ENCODE data around the gene LDB2. TPM values are rescaled to one million over a fixed set of nuclear protein-coding genes. Genes with fewer than 3 reads are reported as not detected.

The LDB2 gene
- total and polyA plus RNA-seq, 2 of the 8 experiments (the other 6 are each of a cell fraction or from before 2014, with no cell fraction given), result 57.0 to 140 TPM

- TF ChIP-seq ATF2 (IDR thresholded peaks at IDR 0.05; ENCODE audit: low read length), result no peak
These were observed 435.8 kb downstream of the LDB2 start (continued) for GRCh38 chr4:16462656-16463055.

Measured in H1 (cell line).